Fibroblast of skin of left quadriceps (primary cell): Measurements from ENCODE around the gene MXD4.

Experiments used
- DNase-seq, 2 experiments: peaks; one replicate each; pipeline ENCODE4 v3.0.0-alpha.2; 2013; ENCODE audit warnings: low read depth in 2 of 2

The MXD4 gene

GRCh38 chr4:2251073-2251794 is 10.7 kb downstream of the MXD4 start:
- DNase-seq, result no peak

GRCh38 chr4:2250357-2251072 is 11.4 kb downstream of the MXD4 start:
- DNase-seq, result no peak

GRCh38 chr4:2249526-2250356 is 12.2 kb downstream of the MXD4 start:
- DNase-seq, result no peak

DNA sequence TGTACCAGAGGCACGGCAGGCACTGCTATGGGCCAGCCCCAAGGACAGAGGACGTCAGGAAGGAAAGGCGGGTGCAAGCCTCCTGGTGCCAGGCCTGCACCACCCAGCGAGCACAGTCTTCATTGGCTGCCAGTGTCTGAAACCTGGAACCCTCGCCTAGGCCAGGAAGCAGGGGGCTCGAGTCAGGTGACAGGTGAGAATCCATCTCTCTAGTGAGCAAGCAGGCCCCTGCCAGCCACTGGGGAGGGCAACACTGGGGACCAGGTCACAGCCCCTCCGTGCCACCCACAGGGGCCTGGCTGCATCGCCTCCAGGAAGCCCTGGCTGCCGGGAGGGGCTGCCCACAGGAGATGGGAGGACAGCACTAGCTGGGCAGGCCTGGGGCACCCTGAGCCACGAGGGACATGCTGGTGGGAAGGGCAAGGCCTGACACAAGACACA is 13.1 kb downstream of the MXD4 start:
- DNase-seq, result no peak

- DNase-seq, result no peak
These were observed 13.7 kb downstream of the MXD4 start for GRCh38 chr4:2248044-2248780.

DNA sequence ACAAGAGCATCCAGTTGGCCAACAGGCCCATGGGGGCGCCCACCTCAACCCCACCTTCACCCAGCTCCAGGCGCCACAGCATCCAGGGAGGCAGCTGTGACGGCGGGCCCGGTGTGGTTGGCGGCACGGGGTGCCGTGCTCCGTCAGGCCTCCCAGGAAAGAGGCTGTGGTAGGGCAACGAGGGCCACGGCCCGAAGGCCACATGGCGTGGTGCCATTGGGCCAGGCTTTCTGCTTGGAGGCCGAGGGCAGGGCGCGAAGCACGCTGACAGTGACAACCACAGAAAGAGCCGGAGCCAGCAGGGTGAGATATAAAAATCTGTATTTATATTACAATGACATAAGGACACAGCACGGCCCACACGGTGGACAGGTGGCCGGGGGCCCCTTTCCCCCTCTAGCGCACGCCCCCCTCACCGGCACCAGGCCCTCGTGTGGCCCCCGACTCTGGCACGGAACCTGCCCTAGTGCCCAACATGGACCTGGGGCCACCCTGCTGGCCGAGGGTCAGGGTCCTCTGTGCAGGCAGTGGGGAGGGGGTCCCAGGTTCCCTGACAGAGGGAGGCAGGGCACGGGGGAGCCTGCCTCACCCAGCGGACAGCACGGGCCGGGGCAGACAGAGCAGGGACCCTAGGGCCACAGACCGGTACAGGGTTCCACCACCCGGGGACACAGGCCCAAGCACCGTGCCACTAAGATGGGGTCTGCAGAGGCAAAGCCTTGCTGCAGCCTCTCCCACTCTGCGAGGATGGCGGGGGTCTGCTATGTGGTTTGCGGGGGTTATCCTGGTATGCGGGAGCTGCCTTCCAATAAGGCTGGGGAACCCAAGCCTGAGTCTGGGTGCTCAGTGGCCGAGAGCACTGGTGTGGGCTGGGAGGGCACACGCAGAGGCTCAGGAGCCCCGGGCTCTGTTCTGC is 14.5 kb downstream of the MXD4 start:
- DNase-seq, result no peak

DNA sequence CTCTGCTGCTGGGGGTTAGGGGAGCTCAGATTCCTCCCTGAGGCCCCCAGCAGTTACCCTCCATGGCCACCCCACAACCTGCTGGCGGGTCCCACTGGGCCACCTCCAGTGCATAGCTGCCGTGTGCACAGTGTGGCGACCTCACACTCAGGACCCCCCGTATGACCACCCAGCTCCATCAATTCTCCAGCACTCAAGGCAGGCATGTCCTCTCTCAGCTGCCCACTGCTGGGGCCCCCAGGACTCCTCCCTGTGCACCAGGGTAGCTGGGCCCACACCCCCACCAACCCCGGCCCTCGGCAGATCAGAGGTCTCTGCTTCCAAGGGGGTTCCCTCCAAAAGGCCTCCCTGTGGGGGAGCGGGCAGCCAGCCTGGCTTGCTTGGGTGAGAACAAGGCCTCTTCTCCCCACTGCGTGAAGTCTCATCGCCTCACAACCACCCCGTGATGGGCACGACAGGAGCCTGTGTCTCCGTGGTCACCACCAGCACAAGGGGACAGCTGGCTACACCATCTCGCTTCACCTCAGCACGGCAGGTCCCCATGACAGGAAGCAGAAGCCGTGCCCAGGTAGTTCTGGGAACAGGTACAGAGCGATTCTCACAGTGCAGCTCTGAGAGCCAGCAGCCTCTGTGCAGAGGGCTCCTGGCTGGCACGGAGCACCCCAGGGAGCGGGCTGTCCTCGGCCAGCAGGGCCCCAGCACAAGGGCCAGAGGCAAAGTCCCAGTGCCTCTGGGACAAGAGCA is 15.4 kb downstream of the MXD4 start:
- DNase-seq, result no peak

DNA sequence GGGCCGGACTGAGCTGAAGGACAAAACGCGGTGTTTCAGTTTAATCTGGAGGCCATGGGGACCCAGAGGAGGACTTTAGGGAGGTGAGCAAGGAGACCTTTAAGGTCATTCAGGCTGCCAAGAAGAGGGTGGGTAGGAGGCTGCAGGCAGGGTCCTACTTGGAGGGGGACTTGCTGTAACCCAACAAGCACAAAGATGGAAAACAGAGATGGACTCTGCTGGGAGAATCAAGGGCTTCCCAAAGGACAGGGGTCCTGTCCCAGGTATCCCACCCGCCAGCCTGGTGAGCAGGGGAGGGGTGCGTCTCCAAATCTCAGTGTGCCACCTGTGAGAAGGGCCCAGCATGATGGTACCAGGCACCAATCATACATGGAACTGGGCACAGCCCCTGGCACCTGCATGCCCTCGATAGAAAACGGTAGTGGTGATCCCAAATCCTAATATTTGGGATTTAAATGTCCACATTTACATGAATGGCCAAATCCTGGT is 16.1 kb downstream of the MXD4 start:
- DNase-seq, result no peak

DNA sequence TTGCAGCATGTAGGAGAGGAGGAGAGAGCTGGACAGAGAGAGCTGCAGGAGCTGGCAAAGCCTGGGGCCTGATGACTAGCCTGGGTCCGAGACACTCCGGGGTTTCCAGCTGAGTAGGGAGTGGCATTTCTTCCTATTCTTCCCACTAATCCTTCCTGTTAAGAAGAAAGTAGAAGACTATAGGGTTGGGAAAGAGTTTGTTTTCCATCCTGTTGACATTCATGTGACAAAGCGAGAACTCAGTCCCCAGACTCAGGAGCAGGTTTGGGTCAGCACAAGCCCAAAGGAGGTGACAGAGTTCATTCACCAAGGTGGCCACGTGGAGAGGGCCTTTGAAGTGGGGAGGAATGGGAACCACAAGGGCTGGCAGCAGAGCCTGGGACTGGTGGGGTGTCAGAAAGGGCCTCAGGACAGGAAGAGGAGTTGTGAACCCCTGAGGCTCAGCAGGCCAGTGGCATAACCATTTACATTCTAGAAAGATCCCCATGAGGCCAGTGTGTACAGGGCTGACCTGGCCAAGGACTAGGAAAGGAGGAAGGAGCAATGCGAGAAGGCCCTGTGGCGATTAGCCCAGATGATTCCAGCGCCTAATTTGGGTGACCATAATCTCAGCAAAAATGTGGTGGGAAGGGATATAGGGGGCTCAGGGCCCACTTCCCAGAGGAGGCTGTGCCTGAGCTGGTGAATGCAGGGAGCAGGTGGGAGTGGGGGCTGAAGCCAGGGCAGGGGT is 16.7 kb downstream of the MXD4 start:
- DNase-seq, result no peak

DNA sequence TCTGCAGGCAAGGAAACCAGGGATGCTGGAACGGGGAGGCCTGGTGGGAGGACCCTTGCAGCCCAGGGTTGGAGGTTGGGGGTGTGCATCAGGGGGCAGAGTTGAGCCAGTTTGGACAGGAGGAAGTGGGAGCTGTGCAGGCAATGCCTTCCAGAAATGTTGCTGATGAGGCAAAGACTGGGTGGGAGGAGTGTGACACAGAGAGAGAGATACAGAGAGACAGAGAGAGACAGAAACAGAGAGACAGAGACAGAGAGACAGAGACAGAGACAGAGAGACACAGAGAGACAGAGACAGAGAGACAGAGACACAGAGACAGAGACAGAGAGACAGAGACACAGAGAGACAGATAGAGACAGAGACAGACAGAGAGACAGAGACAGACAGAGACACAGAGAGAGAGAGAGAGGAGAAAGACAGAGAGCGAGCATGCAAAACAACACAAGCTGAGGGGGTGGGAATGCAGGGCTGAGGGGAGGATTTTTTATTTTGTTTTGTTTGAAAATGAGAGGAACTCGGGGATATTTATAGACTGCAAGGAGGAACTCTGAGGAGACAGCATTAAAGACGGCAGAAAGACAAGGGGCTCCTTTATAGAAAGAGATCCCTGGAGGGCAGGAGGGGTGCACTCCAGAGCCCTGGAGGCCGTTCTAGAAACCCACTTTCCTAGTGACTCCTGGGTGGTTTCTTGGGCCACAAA is 18.1 kb downstream of the MXD4 start:
- peak in 1 of 2 experiments; percentile 12 for DNase-seq

GRCh38 chr4:2241410-2242353 is 20.2 kb downstream of the MXD4 start, which contains the start of the genes HAUS3 and POLN:
TSS of gene HAUS3 (minus strand) at chr4:2242121. CDS start at chr4:2240946, 1,175 bp downstream.
TSS of gene POLN (minus strand) at chr4:2242121. CDS start at chr4:2229231, 12,890 bp downstream.
- DNase-seq, result peak; percentile 92 to 94

GRCh38 chr4:2241003-2241402 is 20.9 kb downstream of the MXD4 start:
- no peak for DNase-seq

- no peak for DNase-seq
These were observed 24.8 kb downstream of the MXD4 start for GRCh38 chr4:2236944-2237666.

GRCh38 chr4:2231082-2231481 is 30.8 kb downstream of the MXD4 start:
- DNase-seq, result no peak

GRCh38 chr4:2226261-2226660 is 35.6 kb downstream of the MXD4 start:
- DNase-seq, result no peak

DNA sequence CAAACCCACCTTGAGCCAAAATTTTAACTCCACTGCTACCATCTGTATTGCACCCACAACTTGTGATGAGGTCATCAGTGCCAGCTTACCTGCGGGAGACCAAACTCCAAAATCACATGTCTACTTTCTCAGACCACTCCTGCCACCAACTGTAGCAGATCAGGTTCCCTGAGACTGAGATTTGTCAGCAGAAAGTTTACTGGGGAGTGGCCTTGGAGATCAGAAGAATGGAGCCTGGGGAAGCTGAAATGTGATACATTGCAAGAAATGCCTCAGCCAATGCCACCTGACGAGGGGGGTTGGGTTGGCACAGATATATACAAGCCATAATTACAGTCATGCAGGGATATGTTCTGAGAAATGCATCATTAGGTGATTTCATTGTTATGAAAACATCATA is 39.1 kb downstream of the MXD4 start:
- no peak for DNase-seq
